Measurements from ENCODE around the gene PAMR1.
"Not testable (repeated sequence)": the region's sequence is repeated elsewhere in the genome, so short reads cannot be mapped to it uniquely, and the experiment has no call there.

The PAMR1 gene

GRCh38 chr11:35523331-35523768 is 2.1 kb downstream of the PAMR1 start:
- Histone ChIP-seq H3K79me2 (ENCODE audit: control insufficient read depth, insufficient read depth, low read length, unreplicated experiment) (no peaks in the 10 kb centered on the region), H3K4me3 (ENCODE audit: low read depth, low read length) (peak overlapping the region; percentile 34; the same call in 1 of the 2 replicates), H3K27ac (ENCODE audit: low read depth, low read length) (no peak overlapping the region), H3K4me1 (ENCODE audit: control insufficient read depth, insufficient read depth, low read length, unreplicated experiment) (peaks cover 10% of the 10 kb centered on the region), H3K27me3 (ENCODE audit: insufficient read depth, low read length) (no peaks in the 10 kb centered on the region), H3K36me3 (ENCODE audit: insufficient read depth, low read length) (no peaks in the 10 kb centered on the region), H2AFZ (ENCODE audit: low read length, unreplicated experiment) (no peak overlapping the region)

GRCh38 chr11:35522091-35522490 is 3.3 kb downstream of the PAMR1 start:
- H3K4me3 ChIP-seq (ENCODE audit: low read depth, low read length); H2AFZ ChIP-seq (ENCODE audit: low read length, unreplicated experiment); H3K4me1 ChIP-seq (ENCODE audit: control insufficient read depth, insufficient read depth, low read length, unreplicated experiment); H3K27ac ChIP-seq (ENCODE audit: low read depth, low read length); H3K27me3 ChIP-seq (ENCODE audit: insufficient read depth, low read length); H3K36me3 ChIP-seq (ENCODE audit: insufficient read depth, low read length); H3K79me2 ChIP-seq (ENCODE audit: control insufficient read depth, insufficient read depth, low read length, unreplicated experiment): not testable (repeated sequence)

- Histone ChIP-seq H3K4me1 (ENCODE audit: control insufficient read depth, insufficient read depth, low read length, unreplicated experiment) (peaks cover 10% of the 10 kb centered on the region), H3K79me2 (ENCODE audit: control insufficient read depth, insufficient read depth, low read length, unreplicated experiment) (no peaks in the 10 kb centered on the region), H3K4me3 (ENCODE audit: low read depth, low read length) (no peak overlapping the region), H3K36me3 (ENCODE audit: insufficient read depth, low read length) (no peaks in the 10 kb centered on the region), H2AFZ (ENCODE audit: low read length, unreplicated experiment) (no peak overlapping the region), H3K27me3 (ENCODE audit: insufficient read depth, low read length) (peaks cover 5% of the 10 kb centered on the region; the same call in 1 of the 2 replicates), H3K27ac (ENCODE audit: low read depth, low read length) (no peak overlapping the region)
Observed at GRCh38 chr11:35520376-35520775, 5.0 kb downstream of the PAMR1 start.

- no peak overlapping the region for H3K27ac ChIP-seq (ENCODE audit: low read depth, low read length)
- no peak overlapping the region for H2AFZ ChIP-seq (ENCODE audit: low read length, unreplicated experiment)
- H3K27me3 ChIP-seq (ENCODE audit: insufficient read depth, low read length) = peaks cover 5% of the 10 kb centered on the region; the same call in 1 of the 2 replicates
- H3K36me3 ChIP-seq (ENCODE audit: insufficient read depth, low read length) = no peaks in the 10 kb centered on the region
- no peaks in the 10 kb centered on the region for H3K79me2 ChIP-seq (ENCODE audit: control insufficient read depth, insufficient read depth, low read length, unreplicated experiment)
- no peak overlapping the region for H3K4me3 ChIP-seq (ENCODE audit: low read depth, low read length)
- H3K4me1 ChIP-seq (ENCODE audit: control insufficient read depth, insufficient read depth, low read length, unreplicated experiment) = no peaks in the 10 kb centered on the region
Observed at GRCh38 chr11:35518766-35519165, 6.7 kb downstream of the PAMR1 start.

GRCh38 chr11:35517481-35517880 is 7.9 kb downstream of the PAMR1 start:
- no peak overlapping the region for H2AFZ ChIP-seq (ENCODE audit: low read length, unreplicated experiment)
- no peaks in the 10 kb centered on the region for H3K36me3 ChIP-seq (ENCODE audit: insufficient read depth, low read length)
- H3K4me1 ChIP-seq (ENCODE audit: control insufficient read depth, insufficient read depth, low read length, unreplicated experiment) = no peaks in the 10 kb centered on the region
- no peak overlapping the region for H3K27ac ChIP-seq (ENCODE audit: low read depth, low read length)
- peaks cover 5% of the 10 kb centered on the region; the same call in 1 of the 2 replicates for H3K27me3 ChIP-seq (ENCODE audit: insufficient read depth, low read length)
- no peaks in the 10 kb centered on the region for H3K79me2 ChIP-seq (ENCODE audit: control insufficient read depth, insufficient read depth, low read length, unreplicated experiment)
- H3K4me3 ChIP-seq (ENCODE audit: low read depth, low read length) = no peak overlapping the region

- Histone ChIP-seq H2AFZ (ENCODE audit: low read length, unreplicated experiment) (no peak overlapping the region), H3K27me3 (ENCODE audit: insufficient read depth, low read length) (peaks cover 5% of the 10 kb centered on the region; the same call in 1 of the 2 replicates), H3K4me3 (ENCODE audit: low read depth, low read length) (no peak overlapping the region), H3K4me1 (ENCODE audit: control insufficient read depth, insufficient read depth, low read length, unreplicated experiment) (peaks cover 8% of the 10 kb centered on the region), H3K27ac (ENCODE audit: low read depth, low read length) (no peak overlapping the region), H3K79me2 (ENCODE audit: control insufficient read depth, insufficient read depth, low read length, unreplicated experiment) (no peaks in the 10 kb centered on the region), H3K36me3 (ENCODE audit: insufficient read depth, low read length) (no peaks in the 10 kb centered on the region)
Observed at GRCh38 chr11:35516403-35516802, 9.0 kb downstream of the PAMR1 start.

GRCh38 chr11:35515224-35515623 is 10.2 kb downstream of the PAMR1 start:
- H2AFZ ChIP-seq (ENCODE audit: low read length, unreplicated experiment) = no peak overlapping the region
- no peaks in the 10 kb centered on the region for H3K79me2 ChIP-seq (ENCODE audit: control insufficient read depth, insufficient read depth, low read length, unreplicated experiment)
- no peak overlapping the region for H3K4me3 ChIP-seq (ENCODE audit: low read depth, low read length)
- H3K4me1 ChIP-seq (ENCODE audit: control insufficient read depth, insufficient read depth, low read length, unreplicated experiment) = peaks cover 13% of the 10 kb centered on the region
- peaks cover 5% of the 10 kb centered on the region; the same call in 1 of the 2 replicates for H3K27me3 ChIP-seq (ENCODE audit: insufficient read depth, low read length)
- no peaks in the 10 kb centered on the region for H3K36me3 ChIP-seq (ENCODE audit: insufficient read depth, low read length)
- no peak overlapping the region for H3K27ac ChIP-seq (ENCODE audit: low read depth, low read length)

- Histone ChIP-seq H3K27me3 (ENCODE audit: insufficient read depth, low read length) (peaks cover 5% of the 10 kb centered on the region; the same call in 1 of the 2 replicates), H3K79me2 (ENCODE audit: control insufficient read depth, insufficient read depth, low read length, unreplicated experiment) (no peaks in the 10 kb centered on the region), H3K4me3 (ENCODE audit: low read depth, low read length) (no peak overlapping the region), H3K36me3 (ENCODE audit: insufficient read depth, low read length) (no peaks in the 10 kb centered on the region), H3K4me1 (ENCODE audit: control insufficient read depth, insufficient read depth, low read length, unreplicated experiment) (peaks cover 13% of the 10 kb centered on the region), H2AFZ (ENCODE audit: low read length, unreplicated experiment) (no peak overlapping the region), H3K27ac (ENCODE audit: low read depth, low read length) (no peak overlapping the region)
Observed at GRCh38 chr11:35514481-35514880, 10.9 kb downstream of the PAMR1 start.

- no peak overlapping the region for H2AFZ ChIP-seq (ENCODE audit: low read length, unreplicated experiment)
- H3K27me3 ChIP-seq (ENCODE audit: insufficient read depth, low read length) = no peaks in the 10 kb centered on the region
Observed at GRCh38 chr11:35511666-35512065, 13.8 kb downstream of the PAMR1 start.

GRCh38 chr11:35507688-35508087 is 17.7 kb downstream of the PAMR1 start:
- Histone ChIP-seq H3K4me1 (ENCODE audit: control insufficient read depth, insufficient read depth, low read length, unreplicated experiment) (peaks cover 13% of the 10 kb centered on the region), H3K79me2 (ENCODE audit: control insufficient read depth, insufficient read depth, low read length, unreplicated experiment) (no peaks in the 10 kb centered on the region), H2AFZ (ENCODE audit: low read length, unreplicated experiment) (no peak overlapping the region), H3K4me3 (ENCODE audit: low read depth, low read length) (no peak overlapping the region), H3K27ac (ENCODE audit: low read depth, low read length) (no peak overlapping the region), H3K27me3 (ENCODE audit: insufficient read depth, low read length) (no peaks in the 10 kb centered on the region), H3K36me3 (ENCODE audit: insufficient read depth, low read length) (no peaks in the 10 kb centered on the region)

More at GRCh38 chr11:35511666-35512065, 13.8 kb downstream of the PAMR1 start:
- Histone ChIP-seq H3K79me2 (ENCODE audit: control insufficient read depth, insufficient read depth, low read length, unreplicated experiment) (no peaks in the 10 kb centered on the region), H3K4me3 (ENCODE audit: low read depth, low read length) (no peak overlapping the region), H3K36me3 (ENCODE audit: insufficient read depth, low read length) (no peaks in the 10 kb centered on the region), H3K27ac (ENCODE audit: low read depth, low read length) (no peak overlapping the region), H3K4me1 (ENCODE audit: control insufficient read depth, insufficient read depth, low read length, unreplicated experiment) (peaks cover 13% of the 10 kb centered on the region)

GRCh38 chr11:35501776-35502175 is 23.6 kb downstream of the PAMR1 start:
- H2AFZ ChIP-seq (ENCODE audit: low read length, unreplicated experiment) = no peak overlapping the region
- H3K27ac ChIP-seq (ENCODE audit: low read depth, low read length) = no peak overlapping the region

More at GRCh38 chr11:35501776-35502175, 23.6 kb downstream of the PAMR1 start:
- H3K4me1 ChIP-seq (ENCODE audit: control insufficient read depth, insufficient read depth, low read length, unreplicated experiment) = no peaks in the 10 kb centered on the region
- H3K36me3 ChIP-seq (ENCODE audit: insufficient read depth, low read length) = no peaks in the 10 kb centered on the region; the same call in 1 of the 2 replicates
- H3K79me2 ChIP-seq (ENCODE audit: control insufficient read depth, insufficient read depth, low read length, unreplicated experiment) = no peaks in the 10 kb centered on the region
- no peaks in the 10 kb centered on the region for H3K27me3 ChIP-seq (ENCODE audit: insufficient read depth, low read length)
- no peak overlapping the region for H3K4me3 ChIP-seq (ENCODE audit: low read depth, low read length)
